HG02870 (cell line): Measurements from ENCODE around the gene RSPRY1.

ENCODE experiments used
- ATAC-seq: cut with Tn5 transposase; IDR thresholded peaks from one replicate; pipeline ENCODE4 v1.9.1; 2021; ENCODE audit warnings: mild to moderate bottlenecking, moderate library complexity; ENCODE audit not compliant: unreplicated experiment

Gene RSPRY1

GRCh38 chr16:57216968-57217367, 30.8 kb downstream of the RSPRY1 start:
- no peak for ATAC-seq

- ATAC-seq: no peak
Observed at GRCh38 chr16:57223057-57223456, 36.9 kb downstream of the RSPRY1 start.

DNA sequence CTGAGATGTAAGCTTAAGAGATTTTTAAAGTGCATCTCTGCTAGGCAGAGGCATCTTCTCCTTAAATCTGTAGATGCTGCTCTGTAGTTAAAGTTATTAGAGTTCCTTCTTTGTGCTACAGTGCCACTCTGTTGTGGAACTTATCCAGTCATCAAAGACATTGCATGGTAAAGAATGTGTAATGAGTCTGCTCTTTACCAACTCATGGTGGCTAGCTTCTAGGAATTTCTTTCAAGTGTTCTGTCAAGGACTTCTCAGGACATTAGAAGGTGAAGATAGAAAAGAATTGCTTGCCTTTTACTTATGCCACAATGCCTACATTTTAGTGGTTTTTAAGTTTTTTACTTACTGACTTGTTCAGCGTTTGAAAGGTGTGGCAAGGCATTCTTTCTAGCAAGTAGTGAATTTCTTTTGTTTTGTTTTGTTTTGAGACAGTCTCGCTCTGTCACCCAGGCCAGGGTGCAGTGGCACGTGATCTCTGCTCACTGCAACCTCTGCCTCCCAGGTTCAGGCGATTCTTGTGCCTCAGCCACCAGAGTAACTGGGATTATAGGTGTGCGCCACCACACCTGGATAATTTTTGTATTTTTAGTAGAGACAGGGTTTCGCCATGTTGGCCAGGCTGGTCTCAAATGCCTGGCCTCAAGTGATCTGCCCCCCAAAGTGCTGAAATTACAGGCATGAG, 38.7 kb downstream of the RSPRY1 start:
- no peak for ATAC-seq

- ATAC-seq: no peak
Observed at GRCh38 chr16:57225978-57226377, 39.8 kb downstream of the RSPRY1 start.

DNA sequence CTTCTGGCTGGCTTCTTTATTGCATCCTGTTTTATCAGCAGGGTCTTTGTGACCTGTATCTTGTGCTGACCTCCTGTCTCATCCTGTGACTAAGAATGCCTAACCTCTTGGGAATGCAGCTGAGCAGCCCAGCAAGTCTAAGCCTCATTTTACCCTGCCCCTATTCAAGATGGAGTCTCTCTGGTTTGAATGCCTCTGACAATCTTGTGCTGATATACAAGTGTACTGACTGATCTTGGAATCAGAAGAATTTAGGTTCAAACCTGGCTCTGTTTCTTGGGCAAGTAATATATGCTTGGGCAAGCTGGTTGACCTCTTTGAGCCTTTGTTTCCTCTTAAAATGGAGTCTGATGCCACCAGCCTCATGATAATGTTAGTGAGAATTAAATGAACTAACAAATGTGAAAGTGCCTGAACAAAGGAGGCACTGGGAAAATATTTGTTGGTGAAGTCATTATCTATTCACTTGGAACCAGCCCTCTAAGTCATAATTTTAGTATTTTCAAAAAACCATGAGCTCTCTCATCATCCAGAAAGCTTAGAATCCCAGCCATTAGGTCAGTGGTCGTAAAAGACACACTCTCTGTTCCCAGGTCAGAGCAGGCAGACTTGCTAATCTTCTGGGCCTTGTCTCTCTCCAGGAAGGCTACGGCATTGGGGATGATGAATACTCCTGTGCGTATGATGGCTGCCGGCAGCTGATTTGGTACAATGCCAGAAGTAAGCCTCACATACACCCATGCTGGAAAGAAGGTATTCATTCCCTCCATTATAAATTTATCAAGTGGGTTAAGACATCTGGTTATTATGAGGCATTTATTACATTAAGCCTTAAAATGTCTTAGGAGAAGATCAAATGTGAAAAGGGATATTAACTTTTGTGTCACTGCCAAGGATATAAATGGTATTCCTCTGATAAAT, 40.8 kb downstream of the RSPRY1 start:
- ATAC-seq: no peak

- ATAC-seq: no peak
Observed at GRCh38 chr16:57229079-57229478, 43.0 kb downstream of the RSPRY1 start.

- no peak for ATAC-seq
Observed at GRCh38 chr16:57231821-57232350, 45.8 kb downstream of the RSPRY1 start.

- ATAC-seq: no peak
Observed at GRCh38 chr16:57233944-57234706, 48.0 kb downstream of the RSPRY1 start.

DNA sequence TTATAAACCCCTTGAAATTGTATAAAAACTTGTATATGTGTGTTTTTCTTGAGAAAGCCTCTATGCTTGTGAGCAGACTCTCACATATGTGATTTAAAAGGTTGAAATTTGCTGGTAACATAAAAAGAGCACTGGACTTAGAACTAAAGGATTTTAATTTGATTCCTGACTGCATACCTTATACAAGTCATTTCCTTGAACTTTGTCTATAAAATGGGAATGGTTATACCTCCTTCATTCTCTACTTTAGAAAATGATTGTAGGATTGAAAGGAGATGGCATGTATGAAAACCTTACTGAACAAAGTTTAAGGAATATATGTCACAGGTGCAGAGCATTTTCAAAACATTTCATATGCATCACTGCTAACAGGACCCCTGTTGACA, 48.6 kb downstream of the RSPRY1 start:
- no peak for ATAC-seq

GRCh38 chr16:57235128-57236021, 49.2 kb downstream of the RSPRY1 start:
- no peak for ATAC-seq

GRCh38 chr16:57236022-57236350, 49.9 kb downstream of the RSPRY1 start:
- no peak for ATAC-seq

DNA sequence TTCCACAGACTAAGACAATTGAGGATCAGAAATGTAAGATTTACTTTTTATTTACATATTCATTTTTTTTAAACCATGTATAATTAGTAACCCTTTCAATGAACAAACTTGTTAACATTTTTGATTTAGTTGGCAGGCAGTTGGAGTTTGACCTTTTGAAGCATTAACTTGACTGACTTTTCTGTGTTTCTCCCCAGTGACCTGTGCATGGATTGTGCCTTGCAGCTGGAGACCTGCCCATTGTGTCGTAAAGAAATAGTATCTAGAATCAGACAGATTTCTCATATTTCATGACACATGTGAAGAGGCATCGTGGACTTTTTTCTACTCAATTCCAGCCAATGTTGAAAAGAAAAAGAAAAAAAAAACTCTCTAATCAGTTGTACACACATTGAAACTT, 52.6 kb downstream of the RSPRY1 start:
- ATAC-seq: no peak

- ATAC-seq: no peak
Observed at GRCh38 chr16:57239107-57239506, 53.0 kb downstream of the RSPRY1 start.

DNA sequence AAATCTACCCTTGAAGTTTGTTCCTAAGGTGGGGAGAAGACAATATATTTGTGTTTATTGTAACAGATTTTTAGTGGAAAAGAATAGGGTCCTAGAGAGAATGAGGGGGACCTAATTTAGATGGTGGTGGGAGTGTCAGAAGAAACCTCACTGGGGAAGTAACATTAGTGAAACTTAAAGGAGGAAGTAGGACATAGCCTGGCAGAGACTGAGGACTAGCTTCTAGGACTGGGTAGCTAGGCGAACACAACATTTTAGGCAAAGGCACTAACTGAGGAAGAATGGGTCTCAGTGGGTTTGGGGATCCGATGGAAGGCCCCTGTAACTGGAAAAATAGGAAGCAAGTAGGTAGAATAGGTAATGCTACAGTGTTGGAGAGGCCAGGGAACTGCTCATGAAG, 54.7 kb downstream of the RSPRY1 start:
- no peak for ATAC-seq

- ATAC-seq: no peak
Observed at GRCh38 chr16:57242650-57243049, 56.5 kb downstream of the RSPRY1 start.

DNA sequence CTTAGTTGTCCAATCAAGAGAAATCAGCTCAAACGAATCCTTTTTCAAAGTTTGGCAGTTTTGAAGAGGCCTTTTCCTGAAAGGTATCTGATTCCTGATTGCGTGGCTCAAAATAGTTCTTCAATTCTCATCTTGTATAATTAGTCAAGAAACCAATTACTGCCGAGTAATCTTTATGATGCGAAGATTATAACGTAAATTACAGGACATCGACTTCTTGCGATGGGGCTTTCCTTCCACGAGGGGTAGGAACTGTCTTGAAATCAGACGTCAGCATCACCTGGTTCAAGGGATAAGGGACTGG, 58.3 kb downstream of the RSPRY1 start:
- peak; percentile 21 for ATAC-seq

- peak; percentile 92 for ATAC-seq
Observed at GRCh38 chr16:57244767-57245471, 58.8 kb downstream of the RSPRY1 start, which contains the start of gene ARL2BP. Gene ARL2BP (plus strand): TSS chr16:57245259. CDS start chr16:57245368, 109 bp downstream.

- no peak for ATAC-seq
Observed at GRCh38 chr16:57245472-57246113, 59.5 kb downstream of the RSPRY1 start.

GRCh38 chr16:57251352-57251751, 65.2 kb downstream of the RSPRY1 start:
- no peak for ATAC-seq
